HEK293 (cell line): ENCODE results near the gene GTF3C4.
A peak's percentile ranks its signal among the peaks of the same experiment; 100 is the strongest.
"Not testable (repeated sequence)": the region's sequence is repeated elsewhere in the genome, so short reads cannot be mapped to it uniquely, and the experiment has no call there.

Experiments
- CTCF ChIA-PET: fragments of 350-600 bp; formaldehyde crosslinking; extraction: SDS; loops from one replicate; lab custom pipeline; 2021; ENCODE audit warnings: antibody characterized with exemption; lab: Yijun Ruan, JAX
- POLR2A ChIA-PET: fragments of 300-600 bp; formaldehyde crosslinking; extraction: SDS; loops from one replicate; lab custom pipeline; 2020; ENCODE audit warnings: antibody characterized with exemption, inconsistent platforms; lab: Yijun Ruan, JAX
- H3K27ac ChIP-seq: fragments of 200-500 bp; sonication (Bioruptor generic); 2 replicates; pipeline ENCODE4 v1.5.1; 2014; ENCODE audit warnings: low read depth, low read length, control low read depth, inconsistent platforms; ENCODE audit errors: extremely low read depth
- H3K36me3 ChIP-seq, 2 experiments: fragments of 200-500 bp in 1 of 2; sonication (Bioruptor generic) in 1 of 2; 1 replicate in 1 of 2; 2 replicates in 1 of 2; pipeline ENCODE4 v1.5.1; 2014 to 2017; ENCODE audit warnings: inconsistent platforms in 2 of 2, low read length in 2 of 2; ENCODE audit not compliant: control insufficient read depth in 2 of 2, insufficient read depth in 1 of 2
- H3K4me1 ChIP-seq: fragments of 200-500 bp; sonication (Bioruptor generic); 2 replicates; pipeline ENCODE4 v1.5.1; 2014; ENCODE audit warnings: mild to moderate bottlenecking, low read length, inconsistent platforms; ENCODE audit not compliant: control insufficient read depth, insufficient read depth
- H3K4me3 ChIP-seq: 2 replicates; pipeline ENCODE4 v1.5.1; 2011; ENCODE audit warnings: low read depth, mild to moderate bottlenecking, control low read depth, low read length, moderate library complexity
- H3K9me3 ChIP-seq: fragments of 200-500 bp; sonication (Bioruptor generic); 2 replicates; pipeline ENCODE4 v1.5.1; 2014; ENCODE audit warnings: low read depth, low read length, inconsistent platforms; ENCODE audit not compliant: control insufficient read depth, insufficient read depth
- FEZF1 ChIP-seq: fragments of 450-650 bp; formaldehyde crosslinking; IDR thresholded peaks from 2 replicates; pipeline ENCODE4 v1.5.1; 2016; ENCODE audit warnings: missing biosample characterization, missing genetic modification characterization
- GLI2 ChIP-seq: fragments of 450-650 bp; formaldehyde crosslinking; IDR thresholded peaks from 2 replicates; pipeline ENCODE4; 2017; ENCODE audit warnings: missing biosample characterization, missing genetic modification characterization, low read depth, borderline replicate concordance
- GLI4 ChIP-seq: fragments of 450-650 bp; formaldehyde crosslinking; IDR thresholded peaks from 2 replicates; pipeline ENCODE4 v1.5.1; 2016; ENCODE audit warnings: missing biosample characterization, missing genetic modification characterization
- GLIS1 ChIP-seq: fragments of 450-650 bp; formaldehyde crosslinking; IDR thresholded peaks from 2 replicates; pipeline ENCODE4 v1.5.1; 2016; ENCODE audit warnings: missing biosample characterization, missing genetic modification characterization
- KLF1 ChIP-seq: fragments of 450-650 bp; formaldehyde crosslinking; IDR thresholded peaks from 2 replicates; pipeline ENCODE4 v1.5.1; 2016; ENCODE audit warnings: missing biosample characterization, missing genetic modification characterization
- KLF7 ChIP-seq: fragments of 450-650 bp; formaldehyde crosslinking; IDR thresholded peaks from 2 replicates; pipeline ENCODE4 v1.5.1; 2016; ENCODE audit warnings: missing biosample characterization, missing genetic modification characterization, borderline replicate concordance
- KLF9 ChIP-seq: fragments of 450-650 bp; formaldehyde crosslinking; IDR thresholded peaks from 2 replicates; pipeline ENCODE4 v1.5.1; 2016; ENCODE audit warnings: missing biosample characterization, missing genetic modification characterization, low read depth
- PRDM4 ChIP-seq: fragments of 450-650 bp; formaldehyde crosslinking; IDR thresholded peaks from 2 replicates; pipeline ENCODE4 v1.5.1; 2017; ENCODE audit warnings: missing biosample characterization, missing genetic modification characterization
- SP7 ChIP-seq: fragments of 450-650 bp; formaldehyde crosslinking; IDR thresholded peaks from 2 replicates; pipeline ENCODE4 v1.5.1; 2016; ENCODE audit warnings: missing biosample characterization, missing genetic modification characterization
- ZBTB17 ChIP-seq: fragments of 450-650 bp; formaldehyde crosslinking; IDR thresholded peaks from 2 replicates; pipeline ENCODE4 v1.5.1; 2016; ENCODE audit warnings: missing biosample characterization, missing genetic modification characterization
- ZNF121 ChIP-seq: fragments of 450-650 bp; formaldehyde crosslinking; IDR thresholded peaks from 2 replicates; pipeline ENCODE4 v1.5.1; 2016; ENCODE audit warnings: missing biosample characterization, missing genetic modification characterization
- ZNF19 ChIP-seq: fragments of 450-650 bp; formaldehyde crosslinking; IDR thresholded peaks from 2 replicates; pipeline ENCODE4; 2016; ENCODE audit warnings: missing biosample characterization, missing genetic modification characterization, low read depth
- ZNF335 ChIP-seq: fragments of 450-650 bp; formaldehyde crosslinking; conservative IDR thresholded peaks from 2 replicates; pipeline ENCODE4 v1.5.1; 2016; ENCODE audit warnings: missing biosample characterization, missing genetic modification characterization
- ZNF692 ChIP-seq: fragments of 450-650 bp; formaldehyde crosslinking; IDR thresholded peaks from 2 replicates; pipeline ENCODE4 v1.5.1; 2016; ENCODE audit warnings: missing biosample characterization, missing genetic modification characterization
- ZXDB ChIP-seq: fragments of 450-650 bp; formaldehyde crosslinking; IDR thresholded peaks from 2 replicates; pipeline ENCODE4 v1.5.1; 2016; ENCODE audit warnings: missing biosample characterization, missing genetic modification characterization

GTF3C4 gene

GRCh38 chr9:132716007-132716406, 45.7 kb downstream of the GTF3C4 start:
- Histone ChIP-seq H3K27ac (no peak overlapping the region), H3K9me3 (no peaks in the 10 kb centered on the region), H3K4me1 (no peaks in the 10 kb centered on the region), H3K4me3 (no peak overlapping the region), H3K36me3 (no peaks in the 10 kb centered on the region)
- ChIA-PET CTCF (no interaction called here), POLR2A (no interaction called here)
- 0 out of 2 replicates have a peak, but pooled peaks have one; percentile 20 for TF ChIP-seq ZNF121 (tag by site-specific recombination)
- no peak for TF ChIP-seq ZBTB17 (tag by site-specific recombination)

- no peak for TF ChIP-seq GLI2 (tag by site-specific recombination)
- no peak for TF ChIP-seq ZNF19 (tag by site-specific recombination)
- TF ChIP-seq ZNF335 (tag by site-specific recombination) = peak; percentile 28; the same call in 1 of the 2 replicates
- peak; percentile 31; the same call in 1 of the 2 replicates for TF ChIP-seq GLIS1
- TF ChIP-seq GLI4 (tag by site-specific recombination) = no peak
- TF ChIP-seq ZNF692 (tag by site-specific recombination) = no peak
- TF ChIP-seq SP7 (tag by site-specific recombination) = no peak
- ChIA-PET CTCF (interaction anchor here (0.5 to 1.0 kb wide), 2 partner anchors 10 to 49 kb away, joined by 3 read pairs; no protein-coding TSS in a partner anchor), POLR2A (no interaction called here)
- H3K9me3 ChIP-seq = no peaks in the 10 kb centered on the region
- no peaks in the 10 kb centered on the region for H3K36me3 ChIP-seq
- H3K4me3 ChIP-seq = no peak overlapping the region
- H3K27ac ChIP-seq = no peak overlapping the region
- no peaks in the 10 kb centered on the region for H3K4me1 ChIP-seq
Measured at GRCh38 chr9:132717326-132717945, 47.2 kb downstream of the GTF3C4 start.

- POLR2A ChIA-PET, H3K4me1 ChIP-seq, H3K27ac ChIP-seq, H3K4me3 ChIP-seq, H3K36me3 ChIP-seq, H3K9me3 ChIP-seq: not testable (repeated sequence)
- CTCF ChIA-PET = interaction anchor here (0.5 to 1.0 kb wide), 2 partner anchors 9 to 211 kb away, joined by 3 to 4 read pairs; no protein-coding TSS in a partner anchor
- TF ChIP-seq KLF9 (tag by site-specific recombination) (peak; percentile 47; the same call in 1 of the 2 replicates), GLIS1 (peak; percentile 90), ZNF335 (tag by site-specific recombination) (0 out of 2 replicates have a peak, but pooled peaks have one; percentile 8), KLF1 (peak; percentile 45), FEZF1 (tag by site-specific recombination) (0 out of 2 replicates have a peak, but pooled peaks have one; percentile 16), KLF7 (peak; percentile 13; the same call in 1 of the 2 replicates), PRDM4 (tag by site-specific recombination) (0 out of 2 replicates have a peak, but pooled peaks have one; percentile 16), ZXDB (peak; percentile 61)
Measured at GRCh38 chr9:132718381-132718928, 48.2 kb downstream of the GTF3C4 start.
